ENCODE data around the gene CCDC149.
"Not testable (repeated sequence)": the region's sequence is repeated elsewhere in the genome, so short reads cannot be mapped to it uniquely, and the experiment has no call there.

CCDC149 gene

DNA sequence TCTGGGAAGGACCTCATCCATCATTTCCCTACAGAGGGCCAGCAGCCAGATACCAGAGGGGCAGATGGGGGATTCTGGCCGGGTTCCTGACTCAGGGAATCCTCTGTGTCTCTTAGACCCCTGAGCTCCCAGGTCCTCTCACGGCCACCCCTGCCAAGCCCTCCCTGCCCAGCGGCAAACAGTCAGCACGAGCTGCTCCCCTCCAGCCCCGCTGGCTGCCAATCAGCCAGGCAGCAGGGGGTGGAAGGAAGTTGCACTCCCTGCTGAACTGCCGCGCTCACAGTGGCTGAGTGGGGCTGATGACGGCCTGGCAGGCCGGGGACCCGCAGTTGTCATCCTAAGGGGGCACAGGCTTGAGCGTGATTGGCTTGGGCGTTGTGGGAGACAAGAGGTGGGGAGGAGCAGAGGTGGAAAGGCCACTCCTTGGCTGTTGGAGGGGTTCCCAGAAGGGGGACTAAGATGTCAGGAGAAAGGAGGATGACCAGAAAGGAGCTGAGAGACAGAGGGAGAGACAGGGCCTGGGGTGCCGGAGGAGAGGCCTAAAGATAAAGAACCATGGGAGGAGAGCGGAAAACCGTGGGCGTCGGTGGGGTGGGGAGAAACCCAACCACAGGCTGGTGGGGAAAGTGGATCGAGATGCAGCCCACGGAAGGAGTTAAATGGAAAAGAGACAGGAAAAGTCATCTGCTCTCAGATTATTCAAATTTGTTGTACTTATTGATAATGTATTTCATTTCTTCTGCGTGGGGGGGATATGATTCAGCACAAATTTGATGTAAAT lies 4.4 kb upstream of the CCDC149 start:
- DNase-seq (ENCODE audit: insufficient read length, low spot score) (no peak), FAIRE-seq (no peak)

DNA sequence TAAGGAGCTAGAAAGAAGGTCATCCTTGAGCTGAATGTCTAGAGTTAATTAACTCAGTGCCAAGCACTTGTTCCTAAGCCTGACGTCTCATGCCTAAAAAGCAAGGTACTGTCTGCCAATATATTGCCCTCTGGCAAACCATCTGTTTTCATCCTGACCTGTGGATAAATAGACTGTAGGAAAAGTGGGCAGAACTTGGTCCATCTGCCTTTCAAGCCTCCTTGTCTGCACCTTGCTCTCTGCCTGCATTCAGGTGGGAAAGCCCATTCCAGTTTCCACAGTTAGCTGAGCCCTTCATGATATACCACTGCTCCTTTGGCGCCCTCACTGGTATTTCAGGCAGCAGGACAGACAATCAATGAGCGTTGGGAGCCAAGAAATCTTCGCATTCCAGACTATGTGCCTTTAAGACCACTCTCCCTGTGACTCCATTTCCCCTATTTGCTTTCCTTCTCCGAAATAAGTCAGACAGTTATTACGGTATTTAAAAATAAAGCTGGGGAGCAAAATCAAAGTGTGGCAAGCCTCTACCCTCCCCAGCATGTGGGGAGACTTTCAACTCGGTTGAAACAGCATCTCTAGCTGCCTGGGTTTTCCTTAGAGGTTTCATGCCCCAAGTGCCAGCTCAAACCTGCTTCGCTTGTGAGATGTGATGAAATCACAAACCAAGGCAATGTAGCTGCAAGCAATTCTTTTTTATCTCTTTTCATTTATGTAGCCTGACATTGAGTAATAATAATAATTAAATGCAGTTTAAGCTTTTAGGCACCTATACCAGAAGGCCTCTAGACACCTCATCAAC lies 2.5 kb upstream of the CCDC149 start:
- FAIRE-seq (no peak), DNase-seq (ENCODE audit: insufficient read length, low spot score) (no peak)

DNA sequence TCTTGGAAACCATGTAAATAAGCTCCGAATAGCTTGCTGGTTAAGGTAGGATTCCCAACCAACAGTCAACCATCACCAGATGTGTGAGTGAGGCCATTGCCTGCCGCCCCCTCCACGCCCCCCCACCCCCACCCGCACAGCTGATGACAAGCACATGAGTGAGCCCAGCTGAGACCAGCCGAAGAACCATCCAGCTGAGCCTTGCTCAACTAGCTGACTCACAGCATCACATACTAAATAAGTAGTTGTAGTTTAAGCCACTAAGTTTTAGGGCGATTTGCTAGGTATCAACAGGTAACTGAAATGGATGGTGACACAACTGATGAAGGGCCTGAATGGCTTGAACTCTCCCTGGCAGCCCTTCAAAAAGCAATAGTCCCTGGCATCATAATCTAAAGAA lies 1.6 kb upstream of the CCDC149 start:
- no peak for FAIRE-seq
- no peak for DNase-seq (ENCODE audit: insufficient read length, low spot score)

DNA sequence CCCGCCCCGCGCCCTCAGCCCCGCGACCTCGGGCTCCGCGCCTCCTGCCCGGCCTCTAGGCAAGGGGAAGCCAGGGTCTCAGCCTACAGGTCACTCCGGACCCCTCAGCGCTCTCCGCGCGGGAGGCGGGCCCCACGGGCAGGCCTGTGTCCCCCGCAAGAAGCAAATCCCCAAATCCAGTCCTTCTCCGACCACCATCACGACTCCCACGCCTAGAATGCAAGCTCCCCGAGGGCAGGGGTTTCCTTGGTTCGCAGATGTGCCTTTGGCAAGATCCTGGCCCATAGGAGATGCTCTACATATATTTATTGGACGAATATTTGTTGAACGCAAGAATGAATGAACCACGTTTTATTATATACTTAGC lies 260 bp upstream of the CCDC149 start:
- DNase-seq (ENCODE audit: insufficient read length, low spot score) (no peak), FAIRE-seq (no peak)

DNA sequence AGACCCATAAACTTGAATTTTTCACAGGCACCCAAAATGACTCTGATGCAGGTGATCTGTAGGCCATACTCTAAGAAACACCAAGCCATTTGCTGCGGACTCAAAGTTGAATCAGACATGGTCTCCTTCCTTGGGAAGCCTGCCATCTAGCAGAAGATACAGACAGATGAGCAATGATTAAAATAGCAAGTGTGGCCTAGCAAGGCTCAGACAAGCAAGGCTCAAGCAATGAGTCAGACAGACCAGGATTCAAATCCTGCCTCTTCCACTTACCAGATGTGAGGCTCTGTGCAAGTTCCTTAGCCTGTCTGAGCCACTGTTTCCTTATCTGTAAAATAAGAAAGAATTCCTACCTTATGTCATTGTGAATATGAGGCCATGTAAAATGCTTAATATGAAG lies 2.3 kb downstream of the CCDC149 start:
- DNase-seq (ENCODE audit: insufficient read length, low spot score) = no peak

DNA sequence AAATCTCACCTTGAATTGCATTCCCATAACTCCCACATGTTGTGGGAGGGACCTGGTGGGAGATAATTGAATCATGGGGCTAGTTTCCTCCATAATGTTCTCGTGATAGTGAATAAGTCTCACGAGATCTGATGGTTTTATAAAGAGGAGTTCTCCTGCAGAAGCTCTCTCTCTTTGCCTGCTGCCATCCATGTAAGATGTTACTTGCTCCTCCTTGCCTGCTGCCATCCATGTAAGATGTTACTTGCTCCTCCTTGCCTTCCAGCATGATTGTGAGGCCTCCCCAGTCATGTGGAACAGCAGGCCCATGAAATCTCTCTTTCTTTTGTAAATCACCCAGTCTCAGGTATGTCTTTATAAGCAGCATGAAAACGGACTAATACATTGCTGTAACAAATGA lies 3.2 kb downstream of the CCDC149 start:
- not testable (repeated sequence) for FAIRE-seq

More for the DNA sequence above, 2.3 kb downstream of the CCDC149 start:
- FAIRE-seq = no peak

DNA sequence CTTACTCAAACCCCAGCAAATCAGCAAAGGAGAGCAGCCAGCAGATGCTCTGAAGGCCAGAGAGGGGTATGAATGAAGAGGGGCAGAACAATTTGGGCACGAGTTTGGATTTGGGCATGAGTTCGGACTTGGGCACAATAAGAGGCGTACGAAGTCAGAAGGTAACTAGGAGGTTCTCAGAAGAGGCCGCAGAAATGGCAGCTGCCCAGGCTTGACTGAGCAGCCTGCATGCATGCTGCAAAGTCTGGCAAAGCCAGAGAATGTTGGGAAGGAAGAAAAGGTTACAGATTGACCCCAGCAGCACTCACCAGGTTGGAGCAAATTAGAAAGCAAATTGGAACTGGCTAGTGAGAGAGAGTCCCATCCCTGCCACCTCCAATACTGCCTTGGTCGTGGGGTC lies 15.2 kb downstream of the CCDC149 start:
- no peak for FAIRE-seq
- DNase-seq (ENCODE audit: insufficient read length, low spot score) = no peak

More for the DNA sequence above, 3.2 kb downstream of the CCDC149 start:
- DNase-seq (ENCODE audit: insufficient read length, low spot score) = not testable (repeated sequence)

DNA sequence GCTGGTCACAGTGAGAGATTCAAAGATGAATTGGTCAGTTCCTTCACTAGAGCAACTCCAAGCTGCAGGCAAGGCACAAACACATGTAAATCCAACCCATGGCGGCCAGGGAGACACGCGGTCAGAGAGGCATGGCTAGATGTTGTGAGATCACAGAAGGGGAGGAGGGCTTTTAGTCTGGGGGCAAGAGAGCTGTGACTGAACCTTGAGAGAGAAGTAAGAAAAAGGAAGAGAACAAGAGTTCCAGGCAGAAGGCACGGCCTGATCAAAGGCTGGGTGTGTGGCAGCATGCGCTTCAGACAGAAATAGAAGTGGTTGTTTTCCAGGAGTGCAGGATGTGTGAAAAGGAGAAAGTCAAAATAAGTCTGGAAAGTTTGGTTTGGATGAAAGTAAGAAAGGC lies 15.9 kb downstream of the CCDC149 start:
- no peak for FAIRE-seq
- no peak for DNase-seq (ENCODE audit: insufficient read length, low spot score)

DNA sequence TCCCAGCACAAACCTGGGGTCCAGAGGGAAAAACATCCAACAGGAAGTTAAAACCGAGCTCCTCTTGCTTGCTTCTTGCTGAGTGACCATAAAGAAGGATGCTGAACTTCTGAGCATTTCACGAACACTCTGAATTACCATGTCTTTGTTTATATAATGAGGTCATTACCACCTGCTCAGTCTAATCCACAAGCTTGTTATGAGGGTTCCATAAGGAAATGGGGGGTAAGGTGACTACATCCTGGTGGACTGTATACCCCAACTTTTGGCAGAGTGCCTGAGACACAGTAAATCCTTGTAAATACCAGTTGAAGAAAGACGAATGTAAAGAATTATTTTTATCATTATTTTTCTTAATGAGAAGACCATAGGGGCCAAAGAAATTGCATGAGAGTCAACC lies 16.8 kb downstream of the CCDC149 start:
- DNase-seq (ENCODE audit: insufficient read length, low spot score) (no peak), FAIRE-seq (no peak)

DNA sequence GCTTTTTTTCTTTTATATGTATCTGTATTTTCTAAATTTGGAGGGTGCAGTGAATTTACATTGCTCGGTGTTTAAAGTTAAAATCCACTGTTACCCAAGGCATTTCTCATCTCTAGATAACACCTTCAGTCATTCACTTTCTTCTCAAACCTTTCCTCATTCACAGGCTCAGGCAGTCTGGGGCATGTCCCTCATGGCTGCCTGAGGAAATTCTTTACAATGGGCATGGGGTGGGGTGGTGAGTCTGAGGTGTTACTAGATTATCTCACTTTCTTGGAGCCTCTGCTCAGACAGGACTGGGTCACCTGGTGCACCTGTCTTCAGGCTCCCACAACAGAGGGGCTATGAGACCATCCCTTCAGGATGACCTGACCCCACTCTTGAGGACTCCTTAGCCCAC lies 17.4 kb downstream of the CCDC149 start:
- FAIRE-seq (no peak), DNase-seq (ENCODE audit: insufficient read length, low spot score) (no peak)

DNA sequence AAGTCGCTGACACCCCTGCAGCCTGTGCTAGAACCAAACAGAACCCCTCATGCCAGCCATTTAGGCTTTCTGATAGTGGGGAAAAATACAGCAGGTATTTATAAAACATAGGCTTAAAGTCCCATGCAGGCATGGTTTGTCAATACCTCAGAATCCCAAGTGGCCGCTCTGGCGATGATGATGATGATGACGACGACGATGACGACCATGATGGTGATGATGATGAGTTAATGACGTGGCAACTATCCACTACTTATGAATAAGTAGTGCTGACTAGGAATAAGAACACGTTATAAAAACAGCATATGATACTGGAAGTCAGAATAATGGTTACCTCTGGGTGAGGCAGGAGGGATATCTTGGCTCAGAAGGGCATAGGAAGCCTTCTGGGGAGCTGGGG lies 18.0 kb downstream of the CCDC149 start:
- no peak for FAIRE-seq
- no peak for DNase-seq (ENCODE audit: insufficient read length, low spot score)

DNA sequence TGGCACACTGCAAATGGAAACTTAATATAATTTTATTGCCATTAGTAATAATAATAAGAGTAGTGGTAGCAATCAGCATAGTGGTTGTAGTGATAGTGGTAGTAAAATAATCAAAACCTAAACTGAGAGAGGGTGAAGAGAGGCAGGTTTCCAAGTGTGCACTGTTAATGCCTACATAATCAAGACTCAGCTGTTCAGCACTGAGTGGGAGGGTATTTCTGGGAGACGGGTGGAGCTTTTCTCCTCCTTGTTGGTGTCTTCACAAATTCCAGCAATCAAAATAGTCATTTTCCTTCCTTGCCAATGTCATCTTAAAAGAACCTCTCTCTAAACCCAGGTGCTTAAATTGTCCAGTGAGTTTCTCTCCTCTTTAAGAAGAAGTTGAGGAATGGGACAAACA lies 18.6 kb downstream of the CCDC149 start:
- DNase-seq (ENCODE audit: insufficient read length, low spot score) (no peak), FAIRE-seq (no peak)

DNA sequence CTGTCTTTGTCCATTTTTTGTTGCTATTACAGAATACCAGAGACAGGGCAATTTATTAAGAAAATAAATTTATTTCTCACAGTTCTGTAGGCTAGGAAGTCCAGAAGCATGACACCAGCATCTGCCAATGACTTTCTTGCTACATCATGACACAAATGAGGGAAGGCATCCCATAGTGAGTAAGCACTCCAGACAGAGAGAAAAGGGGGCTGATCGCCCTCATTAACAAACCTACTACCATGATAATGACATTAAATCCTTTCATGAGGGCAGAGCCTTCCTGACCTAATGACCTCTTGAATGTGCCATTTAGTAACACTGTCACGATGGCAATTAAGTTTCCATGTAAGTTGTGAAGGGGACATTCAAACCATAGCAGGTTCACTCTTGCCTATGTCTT lies 20.1 kb downstream of the CCDC149 start:
- no peak for FAIRE-seq
- no peak for DNase-seq (ENCODE audit: insufficient read length, low spot score)

DNA sequence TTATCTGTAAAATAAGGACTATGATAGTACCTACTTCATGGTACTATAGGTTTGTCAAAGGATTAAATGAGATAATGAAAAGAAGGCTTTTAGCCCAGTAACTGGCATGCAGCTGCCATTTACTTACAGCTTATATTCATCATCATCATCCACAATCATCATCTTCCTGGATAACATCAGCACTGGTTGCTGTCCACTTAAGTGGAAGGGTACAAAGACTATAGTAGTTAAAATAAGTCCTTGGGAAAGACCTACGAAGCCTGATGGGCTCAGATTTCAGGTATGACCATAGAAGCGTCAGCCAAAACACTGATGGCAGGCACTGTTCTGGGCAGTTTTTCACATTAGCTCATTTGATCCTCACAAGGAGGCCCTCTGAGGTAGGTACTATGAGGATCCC lies 20.6 kb downstream of the CCDC149 start:
- FAIRE-seq (no peak), DNase-seq (ENCODE audit: insufficient read length, low spot score) (no peak)

DNA sequence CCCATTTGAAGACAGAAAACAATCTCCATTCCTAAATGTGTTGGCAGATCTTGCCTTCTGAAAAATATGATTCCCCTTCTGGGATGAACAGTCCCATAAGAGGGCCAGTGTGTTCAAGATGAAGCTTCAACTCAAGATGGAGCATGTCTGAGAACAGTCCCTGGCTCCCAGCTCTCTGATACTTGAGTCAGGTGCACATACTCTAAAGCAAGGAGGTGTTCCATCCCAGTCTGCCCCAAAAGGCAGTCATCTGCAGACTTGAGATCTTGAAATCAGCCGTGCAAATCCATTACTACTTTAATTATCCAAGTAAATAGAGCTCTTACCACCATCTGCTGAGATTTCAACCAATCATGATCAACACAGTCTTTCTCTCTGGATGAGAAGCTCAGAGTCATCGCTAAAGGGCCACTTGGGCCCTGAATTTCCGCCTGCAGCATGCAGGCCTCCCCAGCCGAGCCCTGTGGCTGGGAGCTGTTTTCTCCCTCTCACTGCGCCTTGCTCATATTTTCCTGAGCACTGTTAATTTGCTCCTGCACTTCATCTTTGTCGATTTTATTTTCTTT lies 22.2 kb downstream of the CCDC149 start:
- FAIRE-seq (no peak), DNase-seq (ENCODE audit: insufficient read length, low spot score) (no peak)

DNA sequence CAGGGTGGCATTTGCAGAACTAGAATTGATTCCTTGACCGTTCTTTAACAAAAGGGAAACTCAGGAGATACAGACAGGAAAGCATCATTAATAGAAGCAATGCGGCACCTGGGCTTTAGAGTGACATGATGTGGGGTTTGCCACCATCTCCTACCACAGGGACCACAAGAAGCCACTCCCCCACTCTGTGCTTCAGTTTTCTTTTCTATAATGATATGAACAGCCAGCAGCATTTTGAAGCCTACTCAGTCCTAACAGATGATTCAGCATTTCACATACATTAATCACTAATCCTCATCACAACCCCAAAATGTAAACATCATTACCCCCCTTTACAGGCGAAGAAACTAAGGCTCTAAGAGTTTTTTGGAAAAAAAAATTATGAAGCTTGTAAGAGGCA lies 22.9 kb downstream of the CCDC149 start:
- no peak for DNase-seq (ENCODE audit: insufficient read length, low spot score)
- FAIRE-seq = no peak

DNA sequence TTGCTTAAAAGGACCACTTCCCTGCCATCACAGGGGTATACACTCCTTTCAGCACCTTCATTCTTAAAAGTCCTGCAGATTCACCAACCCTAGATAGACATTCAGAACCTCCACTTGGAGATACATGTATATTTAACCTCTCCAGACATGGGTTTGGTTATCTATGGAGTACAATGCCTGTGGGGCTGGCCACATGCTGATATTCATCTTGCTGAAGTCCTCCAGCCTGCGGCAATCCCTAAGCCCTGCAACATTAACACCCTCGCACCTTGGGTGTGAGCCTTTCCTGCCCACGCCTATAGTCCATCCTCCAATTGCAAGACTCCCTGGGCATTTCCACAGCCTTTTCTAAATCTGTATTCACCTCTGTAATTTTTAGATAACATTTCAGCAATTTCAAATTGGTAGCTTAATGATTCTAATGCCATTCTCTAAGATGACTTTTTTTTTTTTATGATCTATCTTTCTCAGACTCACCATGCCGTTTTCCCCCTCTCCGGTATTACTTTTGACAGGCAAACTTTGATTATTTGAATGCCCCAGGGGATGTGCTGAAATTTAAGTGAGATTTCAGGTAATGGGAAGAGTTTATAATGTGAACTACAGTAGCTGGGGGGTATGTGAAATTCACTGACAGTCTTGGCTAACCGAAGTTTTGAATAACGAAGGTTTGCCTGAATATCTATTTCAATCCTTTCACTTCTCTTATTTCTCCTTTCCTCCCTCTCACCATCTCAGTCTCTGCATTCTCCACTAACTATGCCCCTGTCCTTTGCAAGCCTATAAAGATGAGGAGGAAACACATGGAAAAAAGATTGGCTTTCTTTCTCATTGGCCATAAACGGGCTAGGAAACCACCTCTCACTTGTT lies 24.1 kb downstream of the CCDC149 start:
- DNase-seq (ENCODE audit: insufficient read length, low spot score) = no peak
- no peak for FAIRE-seq

DNA sequence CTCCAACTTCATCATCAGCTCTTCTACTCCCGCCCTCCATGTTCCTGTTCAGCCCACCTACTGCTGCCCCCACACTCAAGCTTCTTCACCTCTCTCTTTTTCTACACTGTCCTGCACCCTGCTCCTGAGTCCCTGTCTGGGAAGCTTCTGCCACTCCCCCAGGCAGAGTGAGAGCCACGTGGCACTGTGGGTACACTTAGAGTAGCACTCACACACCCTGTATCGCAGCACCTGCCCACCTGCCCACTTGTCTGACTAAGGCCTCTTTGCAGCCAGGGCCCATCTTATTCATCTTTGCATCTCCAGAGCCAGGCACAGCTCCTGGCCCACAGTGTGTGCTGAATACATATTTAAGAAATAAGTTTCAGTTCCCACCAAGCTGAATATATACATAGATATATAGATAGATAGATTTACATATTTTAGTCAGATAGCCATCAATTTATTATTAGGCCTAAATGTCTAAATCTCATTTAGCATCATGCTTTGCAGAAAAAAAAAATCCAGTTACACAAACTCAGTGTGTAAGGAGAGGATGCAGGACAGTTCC lies 24.9 kb downstream of the CCDC149 start:
- no peak for DNase-seq (ENCODE audit: insufficient read length, low spot score)
- no peak for FAIRE-seq

DNA sequence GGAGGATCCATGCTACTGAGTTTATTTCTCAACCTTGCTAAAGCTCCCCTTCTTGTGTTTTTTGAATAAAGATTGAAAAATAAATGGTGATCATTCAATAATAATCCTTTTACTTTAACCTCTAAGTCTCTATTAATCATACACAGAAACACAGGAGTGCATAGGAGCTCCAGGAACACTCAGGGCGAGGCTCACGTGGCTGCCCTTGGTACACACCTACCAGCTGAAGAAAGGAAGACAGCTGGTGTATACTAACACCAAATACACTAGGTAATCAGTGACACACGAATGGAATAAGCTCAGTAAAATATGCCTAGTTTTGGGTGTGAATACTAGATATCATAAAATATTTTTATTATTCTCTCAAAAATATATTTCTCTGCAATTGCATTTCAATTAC lies 26.2 kb downstream of the CCDC149 start:
- FAIRE-seq = no peak

DNA sequence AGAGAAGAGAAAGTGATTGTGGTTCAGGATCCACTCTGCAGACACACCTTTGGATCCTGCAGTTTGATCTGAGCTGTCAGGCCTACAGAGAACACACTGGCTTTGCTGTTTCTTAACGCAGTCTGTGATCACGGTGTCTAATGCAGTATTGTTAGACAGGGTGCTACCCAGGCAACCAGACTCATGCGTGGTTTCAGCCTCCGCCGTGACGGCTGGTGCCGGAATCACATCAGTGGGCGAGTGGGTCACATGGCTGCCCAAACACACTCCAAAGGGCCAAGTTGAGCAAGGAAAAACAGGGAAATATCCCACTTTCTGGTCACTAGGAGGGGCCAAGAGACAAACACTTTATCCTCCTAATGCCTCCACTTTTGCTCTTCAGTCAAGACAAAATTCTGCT lies 27.5 kb downstream of the CCDC149 start:
- no peak for FAIRE-seq
- no peak for DNase-seq (ENCODE audit: insufficient read length, low spot score)

More for the DNA sequence above, 26.2 kb downstream of the CCDC149 start:
- no peak for DNase-seq (ENCODE audit: insufficient read length, low spot score)

DNA sequence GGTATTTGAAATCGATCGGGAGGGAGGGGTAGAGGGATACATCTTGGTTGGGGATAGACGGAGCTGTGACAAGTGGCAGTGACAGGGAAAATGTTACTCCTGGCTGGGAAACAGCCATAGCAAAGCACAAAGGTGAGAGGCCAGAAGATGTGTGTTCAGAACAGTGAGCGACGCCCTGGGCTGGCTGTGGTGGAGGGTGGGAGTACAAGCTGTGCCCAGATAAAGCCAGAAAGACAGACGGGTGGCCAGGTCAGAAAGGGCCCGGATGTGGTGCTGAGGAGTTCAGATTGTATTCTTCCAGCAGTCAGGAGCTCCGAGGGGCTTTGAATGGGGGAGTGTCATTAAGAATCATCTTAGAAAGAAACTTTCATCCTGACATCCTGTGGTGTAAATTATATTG lies 27.9 kb downstream of the CCDC149 start:
- DNase-seq (ENCODE audit: insufficient read length, low spot score) (no peak), FAIRE-seq (no peak)

All from HTR-8/SVneo (cell line).